A549 (cell line): ENCODE measurements around the gene POLR2E.

Source experiments
- EP300 ChIP-seq, 2 experiments: fragments of >200 bp; sonication (Bioruptor Twin); formaldehyde crosslinking; IDR thresholded peaks; 2 replicates in 1 of 2; 3 replicates in 1 of 2; pipeline ENCODE4 v1.6.1; 2016 to 2017
- HOXA7 ChIP-seq: fragments of 250-450 bp; sonication (Bioruptor Pico); IDR thresholded peaks from 2 replicates; pipeline ENCODE4 v1.5.0; 2020; ENCODE audit warnings: mild to moderate bottlenecking, moderate library complexity
- KDM1A ChIP-seq: fragments of 200-600 bp; sonication (generic); IDR thresholded peaks from 2 replicates; pipeline ENCODE4 v1.6.1; 2016; ENCODE audit warnings: low read depth, mild to moderate bottlenecking
- RAD21 ChIP-seq, 2 experiments: fragments of >200 bp in 1 of 2; sonication (Bioruptor Twin) in 1 of 2; formaldehyde crosslinking in 1 of 2; IDR thresholded peaks in 1 of 2; conservative IDR thresholded peaks in 1 of 2; 2 replicates in 1 of 2; 3 replicates in 1 of 2; pipeline ENCODE4 v1.6.1; 2012 to 2018; ENCODE audit warnings: inconsistent platforms in 1 of 2
- TF ChIP-seq, protein P1 (sequence below): fragments of >200 bp; sonication (Bioruptor Twin); formaldehyde crosslinking; IDR thresholded peaks from 3 replicates; pipeline ENCODE4 v1.5.1; 2016
- TF ChIP-seq, protein P2 (sequence below): fragments of >200 bp; sonication (Bioruptor Twin); formaldehyde crosslinking; IDR thresholded peaks from 2 replicates; pipeline ENCODE4 v1.6.1; 2016
- TF ChIP-seq, protein P3 (sequence below): IDR thresholded peaks from 2 replicates; pipeline ENCODE4 v1.6.1; 2012
- TF ChIP-seq, protein P4 (sequence below): IDR thresholded peaks from 2 replicates; pipeline ENCODE4 v1.6.1; 2012
- TF ChIP-seq, protein P5 (sequence below): fragments of 250-450 bp; sonication (Bioruptor Pico); IDR thresholded peaks from 2 replicates; pipeline ENCODE4 v1.5.0; 2021; ENCODE audit warnings: mild to moderate bottlenecking, moderate library complexity, borderline replicate concordance

DNA sequence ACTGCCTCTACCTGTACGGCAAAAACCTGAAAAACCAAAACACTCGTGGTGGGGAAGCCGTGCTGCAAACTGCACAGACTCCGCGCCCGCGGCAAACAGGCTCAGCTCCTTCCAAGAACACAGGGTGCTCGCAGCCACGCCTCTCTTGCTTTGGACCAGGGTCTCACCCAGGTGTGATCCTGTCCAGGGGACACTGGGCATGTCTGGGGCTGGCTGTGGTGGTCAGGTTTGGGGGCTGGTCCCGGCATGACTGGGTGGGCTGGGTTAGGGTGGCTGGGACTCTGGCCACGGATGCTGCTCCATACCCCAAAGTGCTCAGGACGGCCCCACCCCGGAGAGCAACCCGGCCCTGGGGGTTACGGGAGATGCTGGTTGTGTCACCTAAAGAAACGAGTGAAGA lies 22.5 kb upstream of the POLR2E start:
- TF ChIP-seq, protein P1, sequence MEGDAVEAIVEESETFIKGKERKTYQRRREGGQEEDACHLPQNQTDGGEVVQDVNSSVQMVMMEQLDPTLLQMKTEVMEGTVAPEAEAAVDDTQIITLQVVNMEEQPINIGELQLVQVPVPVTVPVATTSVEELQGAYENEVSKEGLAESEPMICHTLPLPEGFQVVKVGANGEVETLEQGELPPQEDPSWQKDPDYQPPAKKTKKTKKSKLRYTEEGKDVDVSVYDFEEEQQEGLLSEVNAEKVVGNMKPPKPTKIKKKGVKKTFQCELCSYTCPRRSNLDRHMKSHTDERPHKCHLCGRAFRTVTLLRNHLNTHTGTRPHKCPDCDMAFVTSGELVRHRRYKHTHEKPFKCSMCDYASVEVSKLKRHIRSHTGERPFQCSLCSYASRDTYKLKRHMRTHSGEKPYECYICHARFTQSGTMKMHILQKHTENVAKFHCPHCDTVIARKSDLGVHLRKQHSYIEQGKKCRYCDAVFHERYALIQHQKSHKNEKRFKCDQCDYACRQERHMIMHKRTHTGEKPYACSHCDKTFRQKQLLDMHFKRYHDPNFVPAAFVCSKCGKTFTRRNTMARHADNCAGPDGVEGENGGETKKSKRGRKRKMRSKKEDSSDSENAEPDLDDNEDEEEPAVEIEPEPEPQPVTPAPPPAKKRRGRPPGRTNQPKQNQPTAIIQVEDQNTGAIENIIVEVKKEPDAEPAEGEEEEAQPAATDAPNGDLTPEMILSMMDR, result no peak
- TF ChIP-seq, protein P2, sequence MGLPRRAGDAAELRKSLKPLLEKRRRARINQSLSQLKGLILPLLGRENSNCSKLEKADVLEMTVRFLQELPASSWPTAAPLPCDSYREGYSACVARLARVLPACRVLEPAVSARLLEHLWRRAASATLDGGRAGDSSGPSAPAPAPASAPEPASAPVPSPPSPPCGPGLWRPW, result no peak
- TF ChIP-seq HOXA7 (CRISPR knock-in tag) (no peak), RAD21 (conservative IDR thresholded peaks at IDR 0.05 in 1 of 2, IDR thresholded peaks at IDR 0.05 in 1 of 2) (no peak), EP300 (IDR thresholded peaks at IDR 0.05) (no peak), KDM1A (no peak)
- TF ChIP-seq, protein P3, sequence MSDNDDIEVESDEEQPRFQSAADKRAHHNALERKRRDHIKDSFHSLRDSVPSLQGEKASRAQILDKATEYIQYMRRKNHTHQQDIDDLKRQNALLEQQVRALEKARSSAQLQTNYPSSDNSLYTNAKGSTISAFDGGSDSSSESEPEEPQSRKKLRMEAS, result no peak
- TF ChIP-seq, protein P4, sequence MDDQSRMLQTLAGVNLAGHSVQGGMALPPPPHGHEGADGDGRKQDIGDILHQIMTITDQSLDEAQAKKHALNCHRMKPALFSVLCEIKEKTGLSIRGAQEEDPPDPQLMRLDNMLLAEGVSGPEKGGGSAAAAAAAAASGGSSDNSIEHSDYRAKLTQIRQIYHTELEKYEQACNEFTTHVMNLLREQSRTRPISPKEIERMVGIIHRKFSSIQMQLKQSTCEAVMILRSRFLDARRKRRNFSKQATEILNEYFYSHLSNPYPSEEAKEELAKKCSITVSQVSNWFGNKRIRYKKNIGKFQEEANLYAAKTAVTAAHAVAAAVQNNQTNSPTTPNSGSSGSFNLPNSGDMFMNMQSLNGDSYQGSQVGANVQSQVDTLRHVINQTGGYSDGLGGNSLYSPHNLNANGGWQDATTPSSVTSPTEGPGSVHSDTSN, result no peak
- TF ChIP-seq, protein P5, sequence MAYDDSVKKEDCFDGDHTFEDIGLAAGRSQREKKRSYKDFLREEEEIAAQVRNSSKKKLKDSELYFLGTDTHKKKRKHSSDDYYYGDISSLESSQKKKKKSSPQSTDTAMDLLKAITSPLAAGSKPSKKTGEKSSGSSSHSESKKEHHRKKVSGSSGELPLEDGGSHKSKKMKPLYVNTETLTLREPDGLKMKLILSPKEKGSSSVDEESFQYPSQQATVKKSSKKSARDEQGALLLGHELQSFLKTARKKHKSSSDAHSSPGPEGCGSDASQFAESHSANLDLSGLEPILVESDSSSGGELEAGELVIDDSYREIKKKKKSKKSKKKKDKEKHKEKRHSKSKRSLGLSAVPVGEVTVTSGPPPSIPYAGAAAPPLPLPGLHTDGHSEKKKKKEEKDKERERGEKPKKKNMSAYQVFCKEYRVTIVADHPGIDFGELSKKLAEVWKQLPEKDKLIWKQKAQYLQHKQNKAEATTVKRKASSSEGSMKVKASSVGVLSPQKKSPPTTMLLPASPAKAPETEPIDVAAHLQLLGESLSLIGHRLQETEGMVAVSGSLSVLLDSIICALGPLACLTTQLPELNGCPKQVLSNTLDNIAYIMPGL, result no peak
